Islet of Langerhans (tissue), 1 donor: ENCODE measurements around the gene TECPR2.

Source experiments
- FAIRE-seq: peaks from one replicate; lab custom pipeline; 2011; peaks lifted over from hg19 to GRCh38; lab: Jason Lieb, UNC

Gene TECPR2

DNA sequence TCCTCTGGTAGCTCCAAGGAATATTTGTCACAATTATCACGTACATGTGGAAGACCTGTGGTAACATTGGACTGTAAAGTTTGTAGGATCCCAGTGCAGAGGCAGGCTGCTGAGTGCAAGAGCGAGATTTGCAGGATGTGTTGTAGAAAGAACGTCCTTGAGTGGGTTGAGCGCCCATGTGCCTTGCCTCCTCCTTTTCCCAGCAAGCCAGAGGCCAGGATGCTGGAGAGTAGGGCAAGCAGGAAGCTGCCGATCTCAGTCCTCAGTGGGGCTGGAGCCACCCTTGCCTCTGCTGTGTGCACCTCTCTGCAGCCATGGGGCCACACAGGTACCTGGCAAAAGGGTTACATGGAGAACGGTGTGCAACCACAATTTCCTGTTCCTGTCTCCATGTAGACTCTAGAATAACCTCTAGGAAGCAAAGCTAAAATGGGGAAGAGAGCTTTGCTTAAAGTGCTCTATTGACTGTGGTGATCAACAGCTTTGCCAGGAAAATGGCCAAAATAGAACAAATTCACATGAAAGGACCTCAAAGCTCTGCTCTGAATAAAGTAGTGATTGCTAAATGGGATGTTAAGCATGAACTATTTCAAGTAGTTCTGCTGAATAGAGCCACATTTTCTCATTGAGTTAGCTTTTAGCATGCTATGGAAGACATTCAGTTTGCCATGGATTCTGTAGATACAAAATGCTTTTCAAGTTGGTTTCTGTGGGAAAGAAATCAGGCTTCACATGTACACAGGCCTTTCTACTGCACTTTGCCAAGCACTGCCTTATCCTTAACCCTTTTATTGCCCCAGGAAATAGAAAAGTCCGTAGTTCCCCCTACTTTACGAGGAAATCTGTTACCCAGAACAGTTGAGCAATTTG is 109.4 kb downstream of the TECPR2 start:
- FAIRE-seq: no peak

DNA sequence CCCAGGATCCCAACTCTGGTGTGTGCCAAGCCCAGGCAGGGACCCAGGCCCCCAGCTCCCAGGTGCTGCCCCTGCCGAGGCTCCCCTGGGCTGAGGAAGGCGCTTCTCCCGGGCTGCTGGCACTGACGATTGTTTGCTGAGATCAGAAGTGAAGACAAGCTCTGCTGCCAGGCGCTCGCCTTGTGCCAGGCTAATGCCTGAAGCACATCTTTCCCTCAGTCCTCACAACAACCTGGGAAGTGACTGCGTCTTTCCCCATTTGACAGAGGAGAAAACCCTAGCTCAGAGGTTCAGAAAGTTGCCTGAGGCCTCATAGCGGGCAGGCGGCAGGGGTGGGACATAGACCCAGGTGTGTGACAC is 110.0 kb downstream of the TECPR2 start:
- FAIRE-seq: no peak

DNA sequence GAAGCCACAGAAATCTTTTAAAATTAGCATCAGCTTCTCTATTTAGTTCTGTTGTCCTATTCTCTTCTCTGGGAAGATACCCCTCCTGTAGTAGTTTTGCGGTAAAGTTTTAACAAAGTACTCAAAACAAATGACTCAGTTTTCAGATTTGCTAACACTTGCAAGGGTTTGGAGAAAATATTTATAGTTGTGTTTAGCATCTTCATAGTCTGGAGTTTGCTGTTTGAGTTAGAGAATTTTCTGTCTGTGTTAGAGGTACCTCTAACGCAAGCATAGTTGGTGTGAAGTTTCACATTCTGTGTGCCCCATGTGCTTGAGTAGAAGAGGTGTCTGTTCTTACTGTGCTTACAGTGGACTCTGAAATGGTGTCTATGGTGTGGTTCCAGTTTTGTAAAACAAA is 110.8 kb downstream of the TECPR2 start:
- no peak for FAIRE-seq

DNA sequence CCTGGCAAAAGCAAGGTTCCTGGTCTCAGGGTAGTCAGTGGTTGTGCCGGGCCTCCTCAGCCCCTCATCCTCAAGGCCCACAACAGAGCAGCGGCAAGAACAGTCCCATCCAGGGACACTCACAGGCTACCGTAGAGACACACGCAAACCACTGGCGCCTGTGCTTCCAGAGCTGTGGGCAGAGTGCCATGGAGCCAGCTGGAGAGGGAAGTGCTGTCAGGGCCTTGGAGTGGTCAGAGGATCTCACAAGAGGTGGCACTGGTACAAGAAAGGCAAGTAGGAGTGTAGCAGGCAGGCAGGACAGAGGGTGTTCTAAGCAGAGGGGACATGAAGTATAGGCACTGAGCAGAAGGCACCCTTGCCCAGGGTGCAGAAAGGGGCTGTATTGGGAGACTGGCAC is 112.2 kb downstream of the TECPR2 start:
- FAIRE-seq: no peak

DNA sequence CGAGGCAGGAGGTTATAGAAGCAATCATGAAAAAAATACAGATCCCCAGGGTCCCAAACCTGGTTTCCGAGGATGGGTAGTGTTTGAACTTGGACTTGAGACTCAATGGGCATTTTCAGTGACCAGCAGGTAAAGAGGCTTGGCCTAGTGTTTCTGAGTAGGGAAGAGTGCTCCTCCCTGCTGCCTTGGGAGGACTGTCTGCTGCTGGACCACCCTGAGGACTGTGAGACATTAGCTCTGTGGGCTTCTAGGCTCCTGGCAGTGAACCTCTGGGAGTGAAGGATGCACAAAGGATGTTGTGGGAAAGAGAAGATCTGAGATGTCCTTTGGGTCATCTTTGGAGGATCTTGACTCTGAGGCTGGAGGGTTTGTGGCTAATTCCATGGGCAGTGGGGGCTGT is 116.4 kb downstream of the TECPR2 start:
- no peak for FAIRE-seq

DNA sequence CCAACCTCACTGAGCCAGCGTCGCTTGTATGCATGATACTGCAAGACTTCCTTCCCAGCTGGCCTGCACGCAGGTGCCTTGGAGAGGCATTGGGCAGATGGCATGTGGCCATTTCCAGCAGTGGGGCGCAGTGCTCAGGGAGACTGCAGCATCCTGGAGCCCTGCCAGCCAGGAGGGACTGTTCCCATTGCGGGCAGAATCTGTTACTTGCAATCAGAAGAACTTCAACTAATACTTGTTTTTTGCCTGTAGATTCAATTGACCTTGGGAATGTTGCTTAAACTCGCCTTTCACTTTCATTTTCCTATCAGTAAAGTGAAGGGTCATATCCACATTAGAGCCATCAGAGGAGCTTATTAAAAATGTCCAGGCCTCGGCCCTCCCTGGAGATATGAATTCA is 117.0 kb downstream of the TECPR2 start:
- no peak for FAIRE-seq

DNA sequence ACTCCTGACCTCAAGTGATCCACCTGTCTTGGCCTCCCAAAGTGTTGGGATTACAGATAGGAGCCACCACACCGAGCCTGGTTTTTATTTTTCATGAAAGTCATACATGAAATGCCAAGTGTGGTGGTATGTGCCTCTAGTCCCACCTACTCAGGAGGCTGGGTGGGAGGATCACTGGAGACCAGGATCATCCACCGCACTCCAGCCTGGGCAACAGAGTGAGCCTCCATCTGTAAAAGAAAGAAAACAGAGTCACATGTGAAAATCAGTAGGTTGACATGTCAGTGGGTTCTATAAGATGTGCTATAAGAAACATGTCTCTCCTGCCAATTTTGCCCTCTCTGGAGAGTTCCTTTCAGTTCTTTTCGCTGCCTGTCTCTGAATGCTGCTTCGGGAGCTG is 118.6 kb downstream of the TECPR2 start:
- FAIRE-seq: no peak

DNA sequence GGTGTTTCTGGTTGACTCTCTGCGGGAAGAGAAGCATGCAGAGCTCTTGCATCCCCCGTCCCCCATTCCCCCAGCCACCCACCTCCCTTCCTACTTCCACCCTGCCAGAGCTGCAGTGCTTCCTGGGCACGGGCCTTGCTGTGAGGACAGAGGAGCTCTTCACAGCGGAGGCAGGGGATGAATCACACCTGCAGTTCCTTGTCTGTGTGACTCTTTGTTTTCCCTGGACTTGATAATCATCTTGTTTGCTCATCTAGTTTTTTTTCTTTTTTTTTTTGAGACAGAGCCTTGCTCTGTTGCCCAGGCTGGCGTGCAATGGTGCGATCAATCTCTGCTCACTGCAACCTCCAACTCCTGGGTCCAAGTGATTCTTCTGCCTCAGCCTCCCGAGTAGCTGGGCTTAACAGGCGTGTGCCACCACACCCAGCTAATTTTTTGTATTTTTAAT is 119.1 kb downstream of the TECPR2 start:
- FAIRE-seq: no peak

DNA sequence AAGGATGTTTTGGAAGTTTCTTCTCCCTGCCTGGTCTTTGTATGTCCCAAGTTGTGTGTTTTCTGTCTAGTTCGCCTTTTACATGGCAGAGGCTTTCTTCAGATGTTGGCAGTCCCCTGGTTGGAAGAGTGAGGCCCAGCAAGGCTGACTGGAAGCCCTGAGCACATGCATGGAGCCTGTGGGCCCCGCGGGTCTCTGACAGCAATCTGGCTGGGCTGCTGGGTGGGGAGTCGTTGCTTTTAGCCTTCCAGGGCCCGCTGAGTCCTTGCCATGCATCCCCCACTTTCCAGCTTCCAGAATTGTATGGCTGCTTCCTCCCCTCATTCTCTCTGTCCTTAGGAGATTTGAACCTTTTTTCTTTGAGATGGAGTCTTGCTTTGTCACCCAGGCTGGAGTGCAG is 121.6 kb downstream of the TECPR2 start:
- FAIRE-seq: no peak

DNA sequence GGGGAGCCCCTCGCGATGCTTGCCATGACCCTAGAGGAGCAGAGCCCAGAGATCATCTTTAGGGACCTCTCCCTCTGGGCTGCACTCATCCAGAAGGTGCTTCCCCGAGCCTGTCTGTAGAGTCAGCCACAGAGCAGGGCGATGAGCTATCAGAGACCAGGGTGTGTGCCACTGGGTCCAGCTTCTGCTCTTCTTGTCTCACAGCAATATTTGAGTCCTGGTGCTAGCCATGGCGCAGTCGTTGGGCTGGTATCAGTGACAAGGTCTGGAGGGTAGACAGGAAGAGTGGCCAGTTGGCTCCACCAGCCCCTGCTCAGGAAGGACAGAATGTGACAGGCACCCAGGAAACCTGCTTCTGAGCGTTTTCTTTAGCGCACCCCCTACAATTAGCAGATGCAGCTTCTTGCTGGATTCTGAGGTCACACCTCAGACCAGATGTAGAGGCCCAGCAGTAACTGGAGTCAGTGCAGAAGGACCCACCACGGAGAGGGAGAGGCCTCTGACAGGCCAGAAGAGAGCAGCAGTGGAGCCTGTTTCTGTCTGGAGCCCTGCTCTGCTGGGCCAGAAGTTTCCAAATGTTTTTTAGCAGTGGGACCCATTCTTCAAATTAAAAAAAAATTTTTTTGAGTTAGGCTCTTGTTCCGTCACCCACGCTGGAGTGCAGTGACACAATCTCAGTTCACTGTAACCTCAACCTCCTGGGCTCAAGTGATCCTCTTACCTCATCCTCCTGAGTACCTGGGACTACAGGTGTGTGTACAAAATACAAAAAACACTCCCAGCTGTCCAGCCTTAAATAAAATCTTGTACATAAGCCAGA is 123.2 kb downstream of the TECPR2 start:
- FAIRE-seq: no peak

DNA sequence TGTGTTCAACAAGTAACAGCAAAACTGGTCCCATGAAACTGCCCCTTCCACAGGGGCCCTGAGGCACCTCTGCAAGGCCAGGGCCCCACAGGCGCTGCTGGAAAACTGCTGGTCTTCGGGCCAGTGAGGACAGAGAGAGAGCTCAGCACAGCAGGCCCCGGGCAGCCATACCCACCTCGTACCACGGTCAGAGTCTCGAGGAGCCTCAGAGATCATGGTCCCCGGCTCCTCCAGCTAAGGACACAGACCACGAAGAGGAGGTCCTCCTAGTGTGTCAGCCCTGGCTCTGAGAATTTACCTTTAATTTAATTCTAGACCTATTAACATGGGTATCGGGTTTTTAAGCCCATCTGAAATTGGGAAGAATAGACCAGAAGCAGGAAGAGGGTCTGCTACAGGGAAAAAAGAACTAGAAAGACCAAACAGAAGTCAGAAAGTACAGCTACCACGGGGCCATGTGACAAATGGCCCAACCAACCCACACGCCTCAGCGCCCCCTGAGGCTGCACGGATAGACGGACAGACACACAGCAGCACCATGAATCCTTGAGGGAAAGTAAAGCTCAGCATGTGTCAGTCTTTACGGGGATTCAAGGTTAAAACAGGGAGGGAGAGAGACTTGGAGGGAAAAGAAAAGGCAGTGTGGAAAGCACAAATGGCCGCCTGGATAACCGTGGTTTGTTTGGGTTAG is 123.9 kb downstream of the TECPR2 start:
- FAIRE-seq: no peak

DNA sequence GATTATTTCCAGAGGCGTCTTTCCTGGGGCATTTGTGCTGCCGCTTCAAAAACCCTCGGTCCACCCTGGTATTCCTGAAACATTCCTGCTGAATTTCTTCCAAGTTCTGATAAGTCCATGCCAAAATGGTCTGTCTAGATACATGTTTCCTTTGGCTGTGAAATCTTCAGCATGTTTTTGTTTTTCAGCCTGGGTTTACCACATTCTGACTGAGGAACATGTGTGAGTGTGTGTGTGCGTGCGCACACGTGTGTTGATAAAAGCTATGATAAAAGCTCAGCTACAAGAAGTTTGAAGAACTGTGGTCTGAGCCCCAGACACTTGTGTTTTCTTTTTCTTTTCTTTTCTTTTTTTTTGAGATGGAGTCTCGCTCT is 124.5 kb downstream of the TECPR2 start:
- no peak for FAIRE-seq

DNA sequence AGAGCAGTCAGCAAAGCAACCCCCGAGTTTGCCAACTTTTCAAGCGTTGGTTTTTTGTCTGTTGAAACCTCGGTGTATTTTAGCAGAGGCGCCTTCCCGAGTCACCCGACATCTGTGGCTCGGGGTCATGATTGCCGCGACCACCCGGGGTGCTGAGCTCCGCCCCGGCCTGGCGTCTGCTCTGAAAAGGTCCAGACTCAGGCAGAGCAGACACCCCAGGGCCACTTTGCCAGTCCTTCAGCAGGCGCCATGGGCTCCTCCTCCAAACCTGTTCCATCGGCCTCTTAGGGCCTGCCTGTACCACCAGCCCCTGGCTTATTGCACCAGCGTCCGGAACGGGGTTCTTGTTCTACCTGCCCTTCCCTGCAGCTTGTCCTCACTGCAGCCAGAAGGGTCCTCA is 127.7 kb downstream of the TECPR2 start:
- FAIRE-seq: no peak

DNA sequence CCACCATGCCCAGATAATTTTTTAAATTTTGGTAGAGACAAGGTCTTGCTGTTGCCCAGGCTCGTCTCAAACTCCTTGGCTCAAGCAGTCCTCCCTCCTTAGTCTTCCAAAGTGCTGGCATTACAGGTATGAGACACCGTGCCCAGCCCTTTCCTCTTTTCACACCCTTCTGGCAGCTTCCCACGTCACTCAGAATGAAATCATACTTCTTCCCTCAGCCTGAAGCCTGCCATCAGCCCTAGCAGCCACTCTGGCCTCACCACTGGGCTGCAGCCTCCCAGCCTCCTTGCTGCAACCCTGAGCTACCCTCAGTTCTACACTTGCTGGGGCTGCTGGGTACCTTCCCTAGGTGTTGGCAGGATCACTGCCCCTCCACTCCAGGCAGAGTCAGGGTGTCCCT is 128.6 kb downstream of the TECPR2 start:
- FAIRE-seq: no peak

DNA sequence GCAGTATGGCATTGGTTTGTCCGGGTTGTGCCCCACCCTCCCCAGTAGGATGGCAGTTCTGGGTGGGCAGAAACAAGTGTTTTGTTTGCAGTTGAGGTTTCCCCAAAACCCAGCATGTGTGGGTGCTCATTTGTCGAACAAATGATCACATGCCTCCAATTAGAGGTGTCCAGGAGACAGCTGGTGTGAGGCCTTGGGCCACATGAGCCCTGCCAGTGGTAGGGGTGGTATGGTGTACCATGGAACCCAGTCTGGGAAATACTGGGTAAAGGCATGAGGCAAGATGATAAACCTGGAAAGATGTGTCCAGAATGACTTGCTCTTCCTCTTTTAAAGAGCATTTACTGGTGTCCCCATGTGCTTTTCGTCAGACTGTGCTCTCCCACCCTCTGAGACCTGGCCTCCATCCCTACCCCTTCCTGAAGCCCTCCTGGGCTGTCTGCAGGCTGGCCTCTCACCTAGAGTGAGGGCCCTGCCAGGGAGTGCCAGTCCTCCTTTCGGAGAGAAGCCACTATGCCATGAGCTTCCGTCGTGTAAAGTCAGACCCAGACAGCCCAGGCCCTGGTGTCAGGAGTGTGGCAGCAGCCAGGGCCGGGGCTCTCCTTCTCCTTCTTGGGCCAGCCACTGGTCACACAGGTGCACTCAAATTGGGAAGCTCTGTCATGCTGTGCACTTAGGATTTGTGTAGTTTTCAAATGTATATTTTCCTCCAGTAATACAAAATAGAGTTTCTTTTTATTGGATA is 129.2 kb downstream of the TECPR2 start:
- no peak for FAIRE-seq

DNA sequence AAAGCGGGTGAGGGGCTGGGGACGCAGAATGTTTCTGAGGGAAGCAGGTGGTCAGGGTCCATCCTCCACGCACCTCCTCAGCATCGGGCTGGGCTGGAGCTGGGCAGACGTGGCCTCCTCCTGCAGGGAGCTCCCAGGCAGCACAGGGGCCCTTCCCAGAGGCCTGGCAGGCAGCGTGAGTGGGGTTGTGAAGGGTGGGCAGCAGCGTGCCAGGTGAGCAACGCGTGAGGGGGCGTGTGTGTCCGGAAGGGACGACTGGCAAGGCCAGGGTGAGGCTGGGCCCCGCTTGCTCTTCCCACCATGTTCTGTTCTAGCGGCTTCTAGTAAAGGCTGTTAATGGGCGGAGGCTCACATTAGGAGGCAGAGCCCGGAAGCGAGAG is 129.8 kb downstream of the TECPR2 start:
- FAIRE-seq: no peak

DNA sequence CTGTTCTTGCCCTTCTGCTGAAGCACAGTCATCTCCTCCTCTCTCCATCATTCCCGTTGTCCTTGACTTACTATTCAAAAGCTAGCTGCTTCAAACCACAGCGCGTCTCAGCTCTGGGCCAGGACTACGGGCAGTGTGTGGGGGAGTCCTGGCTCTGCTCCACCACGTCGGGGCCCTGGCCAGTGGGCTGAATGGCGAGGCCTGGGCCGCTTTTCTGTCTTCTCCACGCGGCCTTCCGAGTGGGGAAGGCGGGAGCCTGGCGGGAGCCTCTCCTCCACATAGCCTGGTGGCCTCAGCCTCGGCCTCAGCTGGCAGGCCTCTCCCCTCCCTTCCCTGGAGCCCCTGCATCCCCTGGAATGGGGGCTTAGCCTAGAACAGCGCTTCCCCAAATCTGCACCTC is 130.4 kb downstream of the TECPR2 start:
- no peak for FAIRE-seq

DNA sequence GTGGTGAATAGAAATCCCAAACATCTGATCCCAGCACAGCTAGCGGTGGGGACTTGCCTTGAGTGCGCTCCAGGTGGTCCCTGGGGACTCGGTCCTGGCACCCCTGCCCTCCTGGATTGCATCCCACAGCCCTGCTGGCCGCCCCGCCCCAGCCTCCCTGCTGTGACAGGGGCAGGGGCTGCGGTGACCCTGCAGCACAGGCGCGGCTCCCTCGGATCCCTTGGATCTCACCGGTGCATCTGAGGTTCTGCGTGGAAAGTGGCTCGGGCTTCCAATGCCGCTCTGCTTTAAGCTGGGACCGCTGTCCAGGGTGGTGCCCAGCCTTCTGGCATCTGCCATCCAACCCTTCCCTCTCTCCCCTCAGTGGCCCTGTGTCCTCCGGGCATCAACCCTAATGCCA is 130.8 kb downstream of the TECPR2 start:
- FAIRE-seq: no peak

DNA sequence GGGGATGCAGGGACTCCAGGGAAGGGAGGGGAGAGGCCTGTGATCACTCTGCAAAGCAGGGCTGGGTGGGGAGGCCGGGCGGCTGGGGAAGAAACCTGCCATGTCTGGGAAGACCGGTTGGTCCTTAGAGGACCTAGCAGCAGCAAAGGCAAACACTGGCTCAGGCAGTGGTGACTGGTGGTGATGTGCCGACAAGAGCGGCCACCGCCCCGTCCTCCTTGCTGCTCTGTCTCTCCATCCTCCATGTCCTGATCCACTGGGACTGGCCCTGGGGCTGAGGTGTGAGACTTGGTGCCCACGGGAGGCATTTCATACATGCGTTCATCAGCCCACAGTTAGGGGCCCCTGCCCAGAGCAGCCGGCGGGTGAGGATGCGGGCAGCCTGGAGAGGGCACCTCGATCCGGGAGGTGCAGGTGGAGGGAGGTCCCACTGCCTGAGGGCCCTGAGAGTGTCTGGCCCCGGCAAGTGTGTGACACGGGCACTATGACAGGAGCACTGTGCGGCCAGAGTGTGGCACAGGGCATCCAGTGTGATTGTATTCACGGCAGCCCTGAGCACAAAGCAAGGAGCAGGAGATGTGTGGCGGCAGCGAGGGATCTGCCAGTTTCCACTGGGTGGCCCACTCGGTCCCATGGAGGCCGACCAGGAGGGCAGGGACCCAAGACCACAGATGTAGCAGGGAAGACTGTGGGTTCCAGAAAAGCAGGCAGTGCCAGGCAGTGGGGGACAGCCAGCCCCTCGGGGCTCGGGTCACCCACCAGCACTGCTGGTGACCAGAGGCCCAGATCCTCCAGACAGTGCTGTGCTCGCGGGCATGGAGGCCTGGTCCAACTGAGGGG is 133.0 kb downstream of the TECPR2 start:
- FAIRE-seq: no peak

DNA sequence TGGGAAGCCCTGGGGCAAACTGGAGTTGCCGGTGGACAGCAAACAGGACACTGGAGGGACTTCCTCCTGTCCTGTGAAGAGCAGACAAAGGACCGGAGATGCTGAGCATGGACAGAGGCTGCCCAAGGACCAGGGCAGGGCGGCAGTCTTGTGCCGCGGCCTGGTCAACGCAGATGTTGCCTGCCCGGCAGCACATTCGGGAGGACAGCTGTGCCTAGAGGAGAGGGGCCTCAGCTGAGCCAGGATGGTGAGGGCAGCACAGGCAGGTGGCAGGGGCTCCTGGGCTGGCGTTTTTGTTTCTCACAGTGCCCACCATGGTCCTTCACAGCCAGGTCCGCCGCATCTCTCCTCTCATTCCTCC is 133.6 kb downstream of the TECPR2 start:
- no peak for FAIRE-seq

DNA sequence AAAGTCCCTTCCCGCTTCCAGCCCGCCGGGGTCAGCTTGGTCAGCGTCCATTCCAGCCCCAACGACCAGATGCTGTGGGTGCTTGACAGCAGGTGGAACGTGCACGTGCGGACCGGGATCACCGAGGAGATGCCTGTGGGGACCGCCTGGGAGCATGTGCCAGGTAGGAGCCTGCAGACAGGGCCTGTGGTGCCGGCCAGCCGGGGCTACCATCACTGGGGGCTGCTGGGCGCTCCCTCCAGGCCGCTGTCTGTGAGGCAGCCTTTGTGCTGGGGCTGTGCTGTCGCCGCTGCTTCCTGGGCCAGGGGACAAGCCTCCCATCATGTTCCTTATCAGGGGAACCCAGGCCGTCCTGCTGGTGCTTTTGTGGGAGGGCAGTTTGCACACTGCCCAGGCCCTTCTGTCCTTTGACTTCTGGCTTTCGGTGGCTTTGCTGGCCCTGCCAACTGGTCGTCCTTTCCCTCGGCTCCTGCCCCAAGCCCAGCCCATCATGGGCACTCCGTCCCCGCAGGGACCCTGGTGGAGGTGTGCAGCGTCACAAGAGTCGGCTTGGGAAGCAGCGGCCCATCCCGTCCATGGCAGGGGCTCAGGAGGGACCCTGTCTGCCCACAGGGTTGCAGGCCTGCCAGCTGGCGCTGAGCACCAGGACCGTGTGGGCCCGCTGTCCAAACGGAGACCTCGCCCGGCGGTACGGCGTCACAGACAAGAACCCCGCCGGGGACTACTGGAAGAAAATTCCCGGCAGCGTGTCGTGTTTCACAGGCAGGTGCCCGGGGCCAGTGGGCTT is 134.4 kb downstream of the TECPR2 start:
- FAIRE-seq: no peak
